HCT116 (cell line): ENCODE measurements around the gene TRPV2. TPM values are rescaled to one million over a fixed set of nuclear protein-coding genes. Genes with fewer than 3 reads are reported as not detected.

Experiments
- ATAC-seq: fragments of 200-7000 bp; cut with Tn5 transposase; 2 replicates; pipeline ENCODE4 v1.9.1; 2020; ENCODE audit warnings: mild to moderate bottlenecking, moderate library complexity
- BruUV-seq: library from RNA; stranded (reverse); fragments of 400-500 nt; replicated peaks from 2 replicates; lab custom pipeline; 2021; lab: Mats Ljungman, UMichigan
- CTCF ChIA-PET: fragments of 300-600 bp; sonication (Branson Sonifier 250); formaldehyde crosslinking; loops from one replicate; lab custom pipeline; 2021; ENCODE audit warnings: antibody characterized with exemption; lab: Charles Lee
- POLR2A ChIA-PET: fragments of 300-600, 350-600 bp; sonication (Branson Sonifier 250); formaldehyde crosslinking; loops from one replicate; lab custom pipeline; 2021; ENCODE audit warnings: antibody characterized with exemption; lab: Charles Lee
- RAD21 ChIA-PET, 2 experiments: fragments of 300-600 bp; sonication (Branson Sonifier 250); formaldehyde crosslinking; loops; one replicate each; lab custom pipeline; 2023; ENCODE audit warnings: low total read pairs in 2 of 2; ENCODE audit not compliant: uncharacterized antibody in 2 of 2, unreplicated experiment in 2 of 2, low non-redundant PET in 1 of 2; lab: Charles Lee
- DNase-seq: peaks from one replicate; pipeline ENCODE4 v3.0.0-alpha.2; 2010; ENCODE audit warnings: low read depth, low spot score
- H2AFZ ChIP-seq: fragments of 200-600 bp; shearing (Covaris generic), sonication (generic); 2 replicates; pipeline ENCODE4 v1.6.1; 2017; ENCODE audit warnings: low read depth, mixed run types, mixed read lengths, antibody characterized with exemption, low read length; ENCODE audit not compliant: poor library complexity, severe bottlenecking
- H3K27ac ChIP-seq: 2 replicates; pipeline ENCODE4 v1.5.1; 2012; ENCODE audit warnings: low read depth, low read length
- H3K27me3 ChIP-seq: fragments of 200-600 bp; sonication (generic); 2 replicates; pipeline ENCODE4 v1.6.1; 2016; ENCODE audit warnings: mixed run types, low read length, mixed read lengths; ENCODE audit not compliant: insufficient read depth
- H3K36me3 ChIP-seq, 2 experiments: fragments of 200-500 bp in 1 of 2; fragments of 200-600 bp in 1 of 2; sonication (Bioruptor generic) in 1 of 2; sonication (generic) in 1 of 2; 2 replicates each; pipeline versions ENCODE4 v1.5.1 to v1.6.1; 2014 to 2016; ENCODE audit warnings: low read length in 2 of 2, inconsistent platforms in 1 of 2, mixed read lengths in 1 of 2, mixed run types in 1 of 2; ENCODE audit not compliant: insufficient read depth in 2 of 2, control insufficient read depth in 1 of 2
- H3K4me1 ChIP-seq, 2 experiments: fragments of 200-600 bp in 1 of 2; sonication (generic) in 1 of 2; 2 replicates each; pipeline versions ENCODE4 v1.5.1 to v1.6.1; 2012 to 2017; ENCODE audit warnings: low read length in 2 of 2, inconsistent platforms in 1 of 2, mild to moderate bottlenecking in 1 of 2, mixed read lengths in 1 of 2, mixed run types in 1 of 2, moderate library complexity in 1 of 2; ENCODE audit not compliant: insufficient read depth in 2 of 2, control insufficient read depth in 1 of 2
- H3K4me2 ChIP-seq: fragments of 200-600 bp; sonication (generic); 2 replicates; pipeline ENCODE4 v1.6.1; 2017; ENCODE audit warnings: mixed run types, low read length, mixed read lengths
- H3K4me3 ChIP-seq, 2 experiments: fragments of 200-600 bp in 1 of 2; sonication (generic) in 1 of 2; replicated peaks in 1 of 2; 2 replicates each; pipeline ENCODE4 v1.5.1; 2011 to 2016; ENCODE audit warnings: low read length in 2 of 2, control low read depth in 1 of 2, low read depth in 1 of 2, mild to moderate bottlenecking in 1 of 2, mixed read lengths in 1 of 2, mixed run types in 1 of 2
- H3K79me2 ChIP-seq: fragments of 200-600 bp; sonication (generic); 2 replicates; pipeline ENCODE4 v1.6.1; 2017; ENCODE audit warnings: mild to moderate bottlenecking, mixed run types, low read length, moderate library complexity, mixed read lengths; ENCODE audit not compliant: insufficient read depth
- H3K9ac ChIP-seq: fragments of 200-600 bp; sonication (generic); 2 replicates; pipeline ENCODE4 v1.6.1; 2016; ENCODE audit warnings: low read length, mixed read lengths
- H3K9me2 ChIP-seq: fragments of 200-600 bp; sonication (generic), shearing (Covaris generic); 2 replicates; pipeline ENCODE4 v1.6.1; 2017; ENCODE audit warnings: mixed run types, mild to moderate bottlenecking, moderate library complexity; ENCODE audit not compliant: insufficient read depth
- H3K9me3 ChIP-seq, 2 experiments: fragments of 200-500 bp in 1 of 2; fragments of 200-600 bp in 1 of 2; sonication (Bioruptor generic) in 1 of 2; sonication (generic) in 1 of 2; 2 replicates each; pipeline ENCODE4 v1.6.1; 2014 to 2017; ENCODE audit warnings: low read length in 2 of 2, mixed read lengths in 2 of 2, inconsistent platforms in 1 of 2, low read depth in 1 of 2, mild to moderate bottlenecking in 1 of 2, mixed run types in 1 of 2, moderate library complexity in 1 of 2; ENCODE audit not compliant: control insufficient read depth in 1 of 2, insufficient read depth in 1 of 2
- H4K20me1 ChIP-seq: fragments of 200-600 bp; sonication (generic), shearing (Covaris generic); 2 replicates; pipeline ENCODE4 v1.6.1; 2017; ENCODE audit warnings: mixed run types, mild to moderate bottlenecking, moderate library complexity; ENCODE audit not compliant: insufficient read depth
- ATF3 ChIP-seq: IDR thresholded peaks from 2 replicates; pipeline ENCODE4 v1.6.1; 2012
- CEBPB ChIP-seq: IDR thresholded peaks from 2 replicates; pipeline ENCODE4 v1.6.1; 2012; ENCODE audit warnings: low read depth
- CTCF ChIP-seq, 3 experiments: fragments of 200-600 bp in 1 of 3; sonication (generic) in 1 of 3; IDR thresholded peaks in 2 of 3; conservative IDR thresholded peaks in 1 of 3; 2 replicates each; pipeline ENCODE4 v1.5.1; 2012 to 2017; ENCODE audit warnings: low read depth in 2 of 3, low read length in 2 of 3, antibody characterized with exemption in 1 of 3, borderline replicate concordance in 1 of 3, control low read depth in 1 of 3, mild to moderate bottlenecking in 1 of 3, mixed read lengths in 1 of 3, mixed run types in 1 of 3, moderate library complexity in 1 of 3; ENCODE audit not compliant: insufficient read depth in 1 of 3
- ELF1 ChIP-seq: IDR thresholded peaks from 2 replicates; pipeline ENCODE4 v1.6.1; 2012; ENCODE audit warnings: low read depth, borderline replicate concordance
- POLR2A ChIP-seq: IDR thresholded peaks from 2 replicates; pipeline ENCODE4 v1.7.0; 2011; ENCODE audit warnings: borderline replicate concordance; ENCODE audit not compliant: insufficient read depth, insufficient read length; ENCODE audit errors: extremely low read depth
- RAD21 ChIP-seq: IDR thresholded peaks from 2 replicates; pipeline ENCODE4 v1.6.1; 2012; ENCODE audit warnings: low read depth, mild to moderate bottlenecking
- intact Hi-C: fragments of 100-400 bp; cut with micrococcal nuclease; formaldehyde crosslinking; loops from 2 replicates; pipeline ENCODE4 v1.10.0; 2022
- total RNA-seq: library from RNA; stranded (reverse); gene quantifications from one replicate; pipeline ENCODE4 v1.2.1, GENCODE V29; 2021; ENCODE audit not compliant: unreplicated experiment

Gene TRPV2
- total RNA-seq, 1 experiment from 2014 or later: 2.7 TPM

- intact Hi-C loops: no loop called here
- no peak overlapping the region for H3K4me3 ChIP-seq
- no peaks in the 10 kb centered on the region for H3K9me3 ChIP-seq
- CTCF ChIA-PET: interaction anchor here (0.8 to 1.6 kb wide), 2 partner anchors 8 to 11 kb away, joined by 3 to 7 read pairs; no protein-coding TSS in a partner anchor
- no peak for ATAC-seq
- H3K4me1 ChIP-seq: peaks cover 0 to 13% of the 10 kb centered on the region in 2 experiments; a peak in 2 of 4 replicates
- no TSS peak for BruUV-seq
- RAD21 ChIA-PET: no interaction called here
- H3K36me3 ChIP-seq: no peaks in the 10 kb centered on the region
- no peak overlapping the region for H2AFZ ChIP-seq
- H4K20me1 ChIP-seq: no peaks in the 10 kb centered on the region
- H3K9me2 ChIP-seq: no peaks in the 10 kb centered on the region
- no peaks in the 10 kb centered on the region for H3K27me3 ChIP-seq
- no peak overlapping the region for H3K9ac ChIP-seq
- no peak for DNase-seq
- POLR2A ChIA-PET: interaction anchor here (1.2 kb wide), 1 partner anchor 64 kb away, joined by 3 read pairs; no protein-coding TSS in a partner anchor
- TF ChIP-seq CEBPB (0 out of 2 replicates have a peak, but pooled peaks have one; percentile 15), ELF1 (no peak), RAD21 (no peak)
- no peaks in the 10 kb centered on the region for H3K79me2 ChIP-seq
- no peak overlapping the region for H3K27ac ChIP-seq
- no peak overlapping the region for H3K4me2 ChIP-seq
These were observed 41.0 kb upstream of the TRPV2 start for GRCh38 chr17:16374146-16374938.

GRCh38 chr17:16377941-16378341 is 37.4 kb upstream of the TRPV2 start:
- peak overlapping the region; percentile 49 for H2AFZ ChIP-seq
- DNase-seq: no peak
- H3K4me1 ChIP-seq: peaks cover 0 to 24% of the 10 kb centered on the region in 2 experiments; a peak in 3 of 4 replicates
- H3K27me3 ChIP-seq: no peaks in the 10 kb centered on the region
- no peaks in the 10 kb centered on the region for H3K9me2 ChIP-seq
- no peak overlapping the region for H3K4me2 ChIP-seq
- H3K27ac ChIP-seq: no peak overlapping the region
- POLR2A ChIA-PET: no interaction called here
- RAD21 ChIA-PET: no interaction called here
- no peak for ATAC-seq
- peaks cover 21% of the 10 kb centered on the region for H3K79me2 ChIP-seq
- no peak overlapping the region for H3K4me3 ChIP-seq
- TF ChIP-seq ATF3 (no peak), POLR2A (no peak), CTCF (IDR thresholded peaks at IDR 0.05 in 2 of 3, conservative IDR thresholded peaks at IDR 0.05 in 1 of 3; ENCODE audit: borderline replicate concordance in 1 of 3, insufficient read depth in 1 of 3, low read depth in 2 of 3, low read length in 2 of 3) (no peak)
- no peak overlapping the region for H3K9ac ChIP-seq
- peaks cover 9% of the 10 kb centered on the region; the same call in 1 of the 2 replicates for H4K20me1 ChIP-seq
- peaks cover 4 to 13% of the 10 kb centered on the region in 2 experiments; a peak in 2 of 4 replicates for H3K36me3 ChIP-seq
- H3K9me3 ChIP-seq: no peaks in the 10 kb centered on the region
- no TSS peak for BruUV-seq
- intact Hi-C loops: no loop called here
- CTCF ChIA-PET: interaction anchor here (2.6 kb wide), 1 partner anchor 14 kb away, joined by 15 read pairs; no protein-coding TSS in a partner anchor
